ENCODE data around the gene MAP1A. TPM values are rescaled to one million over a fixed set of nuclear protein-coding genes. Genes with fewer than 3 reads are reported as not detected.

MAP1A gene
- total RNA-seq, result 10 to 100 TPM; 66.8 to 67.7 TPM
- long read RNA-seq, donor 1, partial matches to known transcripts, result 47 of 49 reads
- long read RNA-seq, donor 1, other reads (novel, unspliced or antisense), result 2 of 49 reads
- long read RNA-seq, donor 2, partial matches to known transcripts, result 446 of 468 reads
- long read RNA-seq, donor 2, other reads (novel, unspliced or antisense), result 22 of 468 reads

DNA sequence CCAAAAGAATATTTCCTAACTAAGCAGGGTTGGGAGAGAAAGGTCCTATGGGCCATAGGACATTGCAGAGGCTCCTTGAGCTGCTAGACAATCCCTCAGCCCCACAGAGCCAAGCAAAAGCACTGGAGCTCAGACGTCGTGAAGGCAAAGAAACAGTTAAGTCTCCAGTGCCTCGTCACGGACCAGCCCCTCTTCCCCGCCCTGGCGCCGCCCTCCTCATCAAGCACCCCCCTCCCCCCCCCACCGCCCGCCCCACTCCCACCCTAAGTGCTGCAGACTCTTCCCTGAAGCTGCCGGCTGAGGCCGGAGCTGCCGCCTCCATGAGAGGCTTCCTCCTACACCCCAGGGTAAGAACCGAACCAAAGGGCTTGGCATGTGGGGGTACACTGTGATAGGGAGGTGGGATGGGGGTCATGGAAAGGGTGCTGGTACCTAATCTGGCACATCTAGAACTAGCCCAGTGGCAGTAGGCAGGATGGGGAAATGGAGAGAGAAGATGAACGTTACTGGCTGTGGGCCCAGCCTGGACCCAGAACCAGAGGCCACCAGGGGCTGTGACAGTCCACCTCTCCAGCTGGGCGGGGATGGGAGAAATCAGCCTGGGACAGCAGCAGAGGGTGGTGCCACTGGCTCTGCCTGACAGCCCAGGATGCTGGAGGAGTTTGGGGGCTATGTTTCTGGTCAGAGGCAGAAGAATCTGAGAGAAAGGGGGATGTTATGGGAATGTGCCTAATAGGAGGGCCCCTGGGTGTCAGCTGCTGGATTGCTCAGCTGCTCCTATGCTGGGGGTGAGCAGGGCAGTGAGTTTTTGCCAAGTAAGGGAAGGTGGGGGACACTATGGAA, at the start of gene MAP1A:
Gene MAP1A, plus strand, starts transcription at position 255 of the 843 bp plus-strand sequence. CDS start 3,866 bp downstream, outside the sequence.
- intact Hi-C loops (cut with DNase I), result loop anchor here in 1 of 2 donors (5.0 kb wide), 1 partner anchor 1565 kb away; no protein-coding TSS in a partner anchor
- DNase-seq (ENCODE audit: low spot score), result peak; percentile 88

- intact Hi-C loops (cut with DNase I), result no loop called here
- no peak for DNase-seq (ENCODE audit: low spot score)
These were observed 47.5 kb upstream of the MAP1A start for GRCh38 chr15:43469867-43470266.

- intact Hi-C loops (cut with DNase I), result no loop called here
These were observed 45.4 kb upstream of the MAP1A start for GRCh38 chr15:43471975-43472374.

DNA sequence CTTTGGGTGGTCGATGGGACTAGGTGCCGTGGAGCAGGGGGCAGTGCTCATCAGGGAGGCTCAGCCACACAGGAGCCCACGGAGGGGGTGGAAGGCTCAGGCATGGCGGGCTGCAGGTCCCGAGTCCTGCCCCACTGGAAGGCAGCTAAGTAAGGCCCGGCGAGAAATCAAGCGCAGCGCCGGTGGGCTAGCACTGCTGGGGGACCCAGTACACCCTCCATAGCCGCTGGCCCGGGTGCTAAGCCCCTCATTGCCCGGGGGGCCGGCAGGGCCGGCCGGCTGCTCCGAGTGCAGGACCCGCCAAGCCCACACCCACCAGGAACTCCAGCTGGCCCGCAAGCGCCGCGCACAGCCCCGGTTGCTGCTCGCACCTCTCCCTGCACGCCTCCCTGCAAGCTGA, 43.5 kb upstream of the MAP1A start:
- intact Hi-C loops (cut with DNase I), result no loop called here
- DNase-seq (ENCODE audit: low spot score), result no peak

More at GRCh38 chr15:43471975-43472374, 45.4 kb upstream of the MAP1A start:
- no peak for DNase-seq (ENCODE audit: low spot score)

GRCh38 chr15:43483297-43484128, 33.9 kb upstream of the MAP1A start:
- intact Hi-C loops (cut with DNase I), result no loop called here
- DNase-seq (ENCODE audit: low spot score), result no peak

- intact Hi-C loops (cut with DNase I), result no loop called here
- no peak for DNase-seq (ENCODE audit: low spot score)
These were observed 33.0 kb upstream of the MAP1A start for GRCh38 chr15:43484455-43484854.

DNA sequence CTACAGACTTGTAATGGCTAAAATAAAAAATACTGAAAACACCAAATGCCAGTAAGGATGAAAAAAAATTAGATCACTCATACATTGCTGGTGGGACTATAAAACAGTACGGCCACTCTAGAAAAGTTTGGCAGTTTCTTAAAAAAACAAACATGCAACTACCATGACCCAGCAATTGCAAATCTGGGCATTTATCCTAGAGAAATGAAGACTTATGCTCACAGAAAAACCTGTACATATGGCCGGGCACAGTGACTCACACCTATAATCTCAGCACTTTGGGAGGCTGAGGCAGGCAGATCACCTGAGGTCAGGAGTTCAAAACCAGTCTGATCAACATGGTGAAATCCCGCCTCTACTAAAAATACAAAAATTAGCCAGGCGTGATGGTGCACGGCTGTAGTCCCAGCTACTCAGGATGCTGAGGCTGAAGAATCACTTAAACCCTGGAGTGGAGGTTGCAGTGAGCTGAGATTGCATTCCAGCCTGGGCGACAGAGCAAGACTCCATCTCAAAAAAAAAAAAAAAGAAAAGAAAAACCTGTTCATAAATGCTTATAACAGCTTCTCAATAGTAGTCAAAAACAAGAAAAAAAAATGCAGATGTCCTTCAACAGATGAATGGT, 30.0 kb upstream of the MAP1A start:
- no peak for DNase-seq (ENCODE audit: low spot score)
- intact Hi-C loops (cut with DNase I), result no loop called here

- intact Hi-C loops (cut with DNase I), result no loop called here
- no peak for DNase-seq (ENCODE audit: low spot score)
These were observed 28.6 kb upstream of the MAP1A start for GRCh38 chr15:43488790-43489189.

DNA sequence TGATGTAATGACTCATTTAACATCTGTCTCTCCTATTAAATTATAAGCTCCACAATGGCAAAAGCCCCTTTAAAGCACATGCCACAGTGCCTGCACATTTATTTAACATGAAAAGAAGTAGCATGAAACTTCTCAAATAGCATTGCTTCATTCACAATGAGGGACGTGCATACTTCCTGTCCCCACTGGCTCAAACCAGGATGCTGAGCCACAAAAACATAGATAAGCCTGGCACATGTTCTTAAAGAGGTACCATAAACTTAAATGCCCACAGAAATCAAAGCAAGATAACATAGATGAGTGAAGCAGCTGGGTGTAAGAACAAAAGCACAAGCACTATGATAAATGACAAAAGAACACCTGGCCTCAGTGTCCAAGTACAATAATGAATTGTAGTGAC, 28.2 kb upstream of the MAP1A start:
- no peak for DNase-seq (ENCODE audit: low spot score)
- intact Hi-C loops (cut with DNase I), result no loop called here

- intact Hi-C loops (cut with DNase I), result no loop called here
- DNase-seq (ENCODE audit: low spot score), result no peak
These were observed 25.1 kb upstream of the MAP1A start for GRCh38 chr15:43492266-43492665.

DNA sequence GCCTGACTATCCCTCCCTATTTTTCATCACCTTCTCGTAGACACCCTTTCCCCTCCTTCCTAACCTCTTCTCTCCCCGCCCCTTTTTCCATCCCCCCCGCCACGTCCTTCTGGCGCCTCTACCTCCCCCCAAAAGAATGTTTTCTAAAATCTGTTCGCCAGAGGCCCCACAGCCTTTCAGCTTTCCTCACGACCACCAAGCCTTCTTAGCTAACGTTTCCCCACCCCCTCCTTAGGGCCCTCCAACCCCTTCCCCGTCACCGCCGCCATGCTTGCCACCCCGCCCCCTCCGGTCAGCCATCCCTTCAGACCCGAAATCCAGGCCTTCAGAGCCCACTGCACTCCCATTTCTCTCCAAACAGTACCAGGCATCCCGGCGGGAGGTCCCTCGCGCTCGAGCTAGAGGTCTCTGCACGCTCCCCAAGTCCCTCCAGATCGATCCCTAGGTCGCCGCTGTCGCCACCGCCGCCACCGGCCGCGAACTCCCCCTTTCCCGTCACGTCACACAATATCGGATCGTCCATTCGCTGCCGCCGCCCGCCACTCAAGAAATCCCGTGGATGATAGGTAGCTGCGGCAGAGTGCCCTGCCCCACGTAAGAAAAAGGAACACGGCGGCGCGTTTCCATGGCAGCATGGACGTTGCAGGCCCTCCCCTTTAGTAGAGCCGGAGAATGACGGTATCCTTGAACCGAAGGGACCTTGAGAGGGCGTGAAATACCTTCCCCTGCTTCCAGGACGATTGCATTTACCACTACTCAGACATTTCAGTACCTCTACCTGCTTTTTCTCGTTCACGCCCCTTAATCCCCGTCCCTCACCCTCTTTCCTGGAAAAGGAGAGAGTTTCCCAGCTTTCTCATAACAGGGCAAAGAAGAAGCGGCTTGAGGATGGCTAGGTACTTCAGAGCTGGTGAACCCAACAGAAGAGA, 24.5 kb upstream of the MAP1A start, which contains the start of gene TP53BP1:
Gene TP53BP1, minus strand, starts transcription at position 484 of the 929 bp plus-strand sequence. Its CDS starts 113 bp downstream, at position 371.
- intact Hi-C loops (cut with DNase I), result no loop called here
- peak; percentile 99 for DNase-seq (ENCODE audit: low spot score)

- DNase-seq (ENCODE audit: low spot score), result no peak
- intact Hi-C loops (cut with DNase I), result no loop called here
These were observed 23.5 kb upstream of the MAP1A start for GRCh38 chr15:43493703-43494472.

DNA sequence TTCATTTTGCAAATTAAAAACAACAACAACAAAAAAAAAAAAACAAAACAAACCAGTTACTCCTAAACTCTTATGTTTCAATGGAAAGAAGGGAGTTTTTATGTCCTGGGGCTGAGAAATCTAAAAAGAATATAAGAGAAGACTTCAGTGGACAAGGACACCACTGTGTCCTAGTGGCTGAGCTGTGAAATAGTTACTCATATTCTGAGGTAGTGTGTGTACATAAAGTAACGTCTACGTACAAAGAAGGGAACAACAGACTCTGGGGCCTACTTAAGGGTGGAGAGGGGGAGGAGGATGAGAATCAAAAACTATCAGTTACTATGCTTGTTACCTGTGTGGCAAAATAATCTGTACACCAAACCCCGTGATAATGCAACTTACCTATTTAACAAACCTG, 18.4 kb upstream of the MAP1A start:
- DNase-seq (ENCODE audit: low spot score), result no peak
- intact Hi-C loops (cut with DNase I), result no loop called here

DNA sequence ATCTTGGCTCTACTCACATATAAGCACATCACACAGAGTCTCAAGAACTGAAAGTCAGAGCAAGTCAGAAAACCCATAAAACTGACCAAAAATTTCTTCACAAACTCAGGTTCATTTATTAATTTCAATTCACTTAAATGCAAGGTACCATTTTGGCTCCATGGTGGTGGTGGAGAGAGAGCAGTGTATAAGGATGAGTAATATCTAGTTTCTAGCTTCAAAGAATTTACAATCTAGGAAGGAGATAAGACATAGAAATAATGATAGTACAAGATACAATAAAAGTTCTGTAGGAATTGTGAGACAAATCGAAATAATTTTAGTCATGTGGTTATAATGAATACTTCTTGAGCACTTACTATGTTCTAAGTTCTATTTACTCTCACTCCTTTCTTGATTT, 17.8 kb upstream of the MAP1A start:
- intact Hi-C loops (cut with DNase I), result no loop called here

DNA sequence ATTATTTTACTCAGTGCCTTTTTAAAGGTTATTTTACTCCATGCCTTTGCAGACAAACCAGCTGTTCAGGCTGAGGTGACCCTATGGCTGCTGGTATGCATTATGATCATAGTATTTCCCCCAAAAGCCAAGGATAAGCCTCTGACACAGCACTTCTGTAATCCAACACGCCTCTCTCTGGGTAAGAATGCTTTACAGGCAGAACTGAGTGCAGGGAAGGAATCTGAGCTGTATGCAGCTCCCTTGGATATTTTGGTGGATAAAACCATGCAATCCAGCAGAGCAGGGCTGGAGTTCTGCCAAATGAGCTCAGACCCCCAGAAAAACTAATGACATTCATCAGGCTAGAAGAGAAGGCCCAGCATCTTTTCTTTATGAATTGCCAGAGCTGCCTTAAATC, 11.7 kb upstream of the MAP1A start:
- DNase-seq (ENCODE audit: low spot score), result no peak
- intact Hi-C loops (cut with DNase I), result no loop called here

More for the DNA sequence above, 17.8 kb upstream of the MAP1A start:
- no peak for DNase-seq (ENCODE audit: low spot score)

GRCh38 chr15:43508421-43508820, 9.0 kb upstream of the MAP1A start:
- intact Hi-C loops (cut with DNase I), result no loop called here

GRCh38 chr15:43508991-43509659, 8.3 kb upstream of the MAP1A start:
- intact Hi-C loops (cut with DNase I), result no loop called here
- DNase-seq (ENCODE audit: low spot score), result no peak

More at GRCh38 chr15:43508421-43508820, 9.0 kb upstream of the MAP1A start:
- DNase-seq (ENCODE audit: low spot score), result no peak
